CD4-positive, alpha-beta T cell treated with Interleukin-4 for 4 hours (primary cell): ENCODE data around the gene TMEM203.
"Not testable (repeated sequence)": the region's sequence is repeated elsewhere in the genome, so short reads cannot be mapped to it uniquely, and the experiment has no call there.

Source experiments
- DNase-seq: peaks from one replicate; pipeline ENCODE4 v3.0.0-alpha.2; 2020

The TMEM203 gene

GRCh38 chr9:137241490-137242268 is 36.2 kb upstream of the TMEM203 start:
- peak; percentile 75 for DNase-seq

- DNase-seq: peak; percentile 100
These were observed 35.5 kb upstream of the TMEM203 start, which contains the start of gene TUBB4B for GRCh38 chr9:137240841-137241489. Gene TUBB4B (plus strand): TSS chr9:137241287. CDS start chr9:137241361, 74 bp downstream.

- peak; percentile 72 for DNase-seq
These were observed 34.9 kb upstream of the TMEM203 start for GRCh38 chr9:137240318-137240840.

GRCh38 chr9:137239541-137240200 is 34.2 kb upstream of the TMEM203 start:
- not testable (repeated sequence) for DNase-seq

- DNase-seq: no peak
These were observed 32.6 kb upstream of the TMEM203 start for GRCh38 chr9:137237759-137238726.

- no peak for DNase-seq
These were observed 31.5 kb upstream of the TMEM203 start for GRCh38 chr9:137236936-137237421.

GRCh38 chr9:137236238-137236935 is 30.9 kb upstream of the TMEM203 start:
- peak; percentile 80 for DNase-seq

GRCh38 chr9:137235424-137236237 is 30.2 kb upstream of the TMEM203 start:
- DNase-seq: no peak

GRCh38 chr9:137234758-137235423 is 29.4 kb upstream of the TMEM203 start:
- DNase-seq: no peak

GRCh38 chr9:137234055-137234697 is 28.7 kb upstream of the TMEM203 start:
- no peak for DNase-seq

GRCh38 chr9:137233143-137233980 is 27.9 kb upstream of the TMEM203 start:
- DNase-seq: no peak

GRCh38 chr9:137232510-137232909 is 27.1 kb upstream of the TMEM203 start:
- DNase-seq: no peak

GRCh38 chr9:137232101-137232500 is 26.7 kb upstream of the TMEM203 start:
- no peak for DNase-seq

- no peak for DNase-seq
These were observed 26.1 kb upstream of the TMEM203 start for GRCh38 chr9:137231372-137232039.

- no peak for DNase-seq
These were observed 25.4 kb upstream of the TMEM203 start, which contains the start of gene SLC34A3 for GRCh38 chr9:137230705-137231371. Gene SLC34A3 (plus strand): TSS chr9:137230901. CDS start chr9:137231703, 802 bp downstream.

- no peak for DNase-seq
These were observed 24.7 kb upstream of the TMEM203 start for GRCh38 chr9:137229903-137230704.
